ENCODE data around the gene CD8B. TPM values are rescaled to one million over a fixed set of nuclear protein-coding genes. Genes with fewer than 3 reads are reported as not detected.

Gene CD8B
- total RNA-seq, 2 donors from 2014 or later = not detected

DNA sequence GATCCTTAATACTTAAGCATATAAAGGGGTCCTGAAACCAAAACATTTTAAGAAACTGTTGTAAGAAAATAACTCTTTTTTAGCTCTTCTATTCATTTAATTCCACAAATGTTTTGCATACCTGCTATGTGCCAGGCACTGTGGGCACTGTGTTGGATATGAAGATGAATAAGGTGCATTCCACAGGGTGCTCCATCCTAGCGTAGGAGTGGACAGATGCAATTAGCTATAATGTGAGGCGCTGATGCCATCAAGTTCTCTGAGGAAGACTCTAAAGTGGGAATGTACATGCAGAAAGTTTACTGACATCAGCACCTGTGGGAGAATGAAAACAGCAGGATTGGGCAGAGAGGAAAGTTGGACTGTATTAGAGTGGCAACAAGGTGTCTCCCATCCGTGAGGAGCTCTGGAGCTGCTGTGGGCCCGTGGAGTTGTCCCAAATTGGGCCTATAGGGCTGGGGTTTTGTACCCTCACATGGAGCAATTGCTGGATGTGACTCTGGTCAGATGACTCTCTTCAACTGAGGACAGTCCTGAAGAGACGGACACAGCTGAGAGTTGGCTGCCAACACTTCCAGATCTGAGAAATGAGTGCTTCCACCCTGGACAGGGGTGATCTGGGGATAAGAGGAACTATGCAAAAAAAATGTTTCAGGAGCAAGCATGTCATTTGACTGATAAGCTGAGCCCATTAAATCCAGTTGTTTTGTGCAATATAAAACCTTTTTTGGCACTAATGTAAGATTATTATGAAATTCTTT, 93.3 kb downstream of the CD8B start:
- H3K36me3 ChIP-seq (ENCODE audit: control insufficient read depth, insufficient read depth, low read length) = peaks cover 60% of the 10 kb centered on the region
- H3K27ac Mint-ChIP-seq = no peak overlapping the region

More for the DNA sequence above, 93.3 kb downstream of the CD8B start:
- 93 to 97% methylated on average over 3 to 5 of the region's 5 CpGs for WGBS, 2 experiments (ENCODE audit: insufficient coverage in 1 of 2, insufficient read length in 1 of 2)
- H3K4me1 ChIP-seq (ENCODE audit: control insufficient read depth, insufficient read depth, low read length) = no peaks in the 10 kb centered on the region
- H3K27me3 ChIP-seq (ENCODE audit: control insufficient read depth, insufficient read depth, low read length, poor library complexity, severe bottlenecking) = no peaks in the 10 kb centered on the region
- H3K4me3 ChIP-seq (ENCODE audit: low read length) = no peak overlapping the region
- TF ChIP-seq, protein P1, sequence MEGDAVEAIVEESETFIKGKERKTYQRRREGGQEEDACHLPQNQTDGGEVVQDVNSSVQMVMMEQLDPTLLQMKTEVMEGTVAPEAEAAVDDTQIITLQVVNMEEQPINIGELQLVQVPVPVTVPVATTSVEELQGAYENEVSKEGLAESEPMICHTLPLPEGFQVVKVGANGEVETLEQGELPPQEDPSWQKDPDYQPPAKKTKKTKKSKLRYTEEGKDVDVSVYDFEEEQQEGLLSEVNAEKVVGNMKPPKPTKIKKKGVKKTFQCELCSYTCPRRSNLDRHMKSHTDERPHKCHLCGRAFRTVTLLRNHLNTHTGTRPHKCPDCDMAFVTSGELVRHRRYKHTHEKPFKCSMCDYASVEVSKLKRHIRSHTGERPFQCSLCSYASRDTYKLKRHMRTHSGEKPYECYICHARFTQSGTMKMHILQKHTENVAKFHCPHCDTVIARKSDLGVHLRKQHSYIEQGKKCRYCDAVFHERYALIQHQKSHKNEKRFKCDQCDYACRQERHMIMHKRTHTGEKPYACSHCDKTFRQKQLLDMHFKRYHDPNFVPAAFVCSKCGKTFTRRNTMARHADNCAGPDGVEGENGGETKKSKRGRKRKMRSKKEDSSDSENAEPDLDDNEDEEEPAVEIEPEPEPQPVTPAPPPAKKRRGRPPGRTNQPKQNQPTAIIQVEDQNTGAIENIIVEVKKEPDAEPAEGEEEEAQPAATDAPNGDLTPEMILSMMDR (conservative IDR thresholded peaks at IDR 0.05) = no peak
- peaks cover 57% of the 10 kb centered on the region for H3K36me3 Mint-ChIP-seq (ENCODE audit: low read depth)
- no peak overlapping the region for H3K27ac ChIP-seq (ENCODE audit: low read depth, low read length)
- H3K4me3 Mint-ChIP-seq = no peak overlapping the region
- no peaks in the 10 kb centered on the region for H3K9me3 ChIP-seq (ENCODE audit: control insufficient read depth, low read length)
- DNase-seq = no peak
- H3K4me1 Mint-ChIP-seq = peaks cover 5% of the 10 kb centered on the region
- H3K9me3 Mint-ChIP-seq = no peaks in the 10 kb centered on the region
- H3K27me3 Mint-ChIP-seq (ENCODE audit: insufficient read depth) = no peaks in the 10 kb centered on the region
- H3K9ac ChIP-seq (ENCODE audit: extremely low read depth, low read length, poor library complexity, severe bottlenecking) = no peak overlapping the region

Other genes starting within 250 kb of the CD8B start
- 10 to 100 TPM; 11.9 to 17.9 TPM for gene RNF103, start 238.0 kb downstream of the CD8B start, total RNA-seq
- gene RMND5A, start 141.6 kb downstream of the CD8B start, total RNA-seq = 10 to 100 TPM; 45.4 to 49.3 TPM
- gene CD8A, start 71.0 kb downstream of the CD8B start, total RNA-seq = under 1 TPM in 1 of 2 donors, not detected in 1; 0.18 TPM
- gene RGPD1, start 80.2 kb upstream of the CD8B start, total RNA-seq = 10 to 100 TPM in 1 of 2 donors, 1 to 10 TPM in 1; 4.9 to 12.4 TPM
- 1 to 10 TPM in 1 of 2 donors, not detected in 1; 2.3 TPM for gene PLGLB1, start 160.0 kb upstream of the CD8B start, total RNA-seq

Measured in endodermal cell (in vitro differentiated cells).